HT-29 (cell line): Measurements from ENCODE around the gene CGB1. TPM values are rescaled to one million over a fixed set of nuclear protein-coding genes. Genes with fewer than 3 reads are reported as not detected.

ENCODE experiments used
- DNase-seq: peaks from one replicate; pipeline ENCODE4 v3.0.0-alpha.2; 2015; ENCODE audit warnings: low spot score
- small RNA-seq: library from RNA; depleted of rRNA; stranded (forward); fragments of <200 nt; gene quantifications from one replicate; pipeline ENCODE3, GENCODE V24; 2014
- total RNA-seq: library from RNA; depleted of rRNA; stranded (reverse); fragments of >200 nt; shearing (Covaris generic); gene quantifications from 2 replicates; pipeline ENCODE4 v1.2.3, GENCODE V29; 2014; rRNA removed

CGB1 gene
- total RNA-seq, 1 experiment from 2014 or later = 1.5 TPM

- peak; percentile 54 for DNase-seq
Observed at GRCh38 chr19:48994035-48994386, 42.7 kb downstream of the CGB1 start.

- peak; percentile 100 for DNase-seq
Observed at GRCh38 chr19:48993175-48994034, 43.3 kb downstream of the CGB1 start, which contains the start of the genes GYS1 and RUVBL2. TSS of gene GYS1 (minus strand) at chr19:48993309. CDS start at chr19:48993112, 197 bp downstream. TSS of gene RUVBL2 (plus strand) at chr19:48993887. CDS start at chr19:48993912, 25 bp downstream.

GRCh38 chr19:48992581-48993174 is 44.0 kb downstream of the CGB1 start:
- peak; percentile 55 for DNase-seq

DNA sequence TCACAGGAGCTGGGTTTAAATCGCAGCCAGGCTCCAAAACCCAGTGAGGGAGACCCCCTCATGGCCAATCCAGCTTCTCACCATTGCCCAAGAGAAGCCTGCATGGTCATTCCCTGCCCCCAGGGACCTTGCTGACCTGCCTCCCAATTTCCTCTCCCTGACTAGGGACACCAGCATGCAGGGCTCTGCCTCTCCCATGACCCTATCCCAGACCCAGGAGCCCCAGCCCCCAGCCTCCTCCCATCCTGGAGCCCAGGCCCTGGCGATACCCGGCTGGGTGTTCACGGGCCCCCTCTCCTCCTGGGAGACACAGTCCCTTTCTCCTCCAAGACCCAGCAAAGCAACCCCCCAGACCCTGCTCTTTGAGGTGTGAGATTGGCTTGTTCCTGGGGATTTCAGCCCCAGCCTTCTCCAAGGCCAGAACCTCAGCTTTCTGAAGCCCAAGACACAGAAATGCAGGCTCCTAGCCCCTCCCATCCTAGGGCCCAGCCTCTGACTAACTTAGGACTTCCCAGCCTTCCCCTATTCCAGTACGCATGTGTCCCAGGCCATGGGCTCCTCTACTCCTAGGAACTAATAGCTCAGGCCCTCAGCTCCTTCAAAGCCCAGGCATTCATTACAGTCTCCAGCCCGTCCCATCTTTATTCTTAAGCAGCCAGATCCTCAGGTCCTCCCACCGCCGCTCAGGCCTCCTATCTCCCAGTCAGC is 44.7 kb downstream of the CGB1 start:
- peak; percentile 80 for DNase-seq

GRCh38 chr19:48991011-48991609 is 45.6 kb downstream of the CGB1 start:
- DNase-seq = no peak

GRCh38 chr19:48990400-48990799 is 46.3 kb downstream of the CGB1 start:
- no peak for DNase-seq

GRCh38 chr19:48989701-48990291 is 46.9 kb downstream of the CGB1 start:
- DNase-seq = no peak

DNA sequence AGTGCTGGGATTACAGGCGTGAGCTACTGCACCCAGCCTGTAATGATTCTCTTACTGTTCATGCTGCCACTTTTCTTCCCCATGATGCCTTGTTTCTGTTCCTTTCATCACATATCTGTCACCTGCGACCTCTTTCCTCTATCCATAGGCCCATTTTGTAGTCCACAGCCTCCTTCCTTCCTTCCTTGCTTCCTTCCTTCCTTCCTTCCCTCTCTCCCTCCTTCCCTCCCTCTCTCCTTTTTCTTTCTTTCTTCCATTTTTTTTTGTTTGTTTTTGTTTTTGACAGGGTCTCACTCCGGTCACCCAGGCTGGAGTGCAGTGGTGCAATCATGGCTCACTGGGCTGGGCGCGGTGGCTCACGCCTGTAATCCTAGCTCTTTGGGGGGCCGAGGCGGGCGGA is 47.8 kb downstream of the CGB1 start:
- no peak for DNase-seq

GRCh38 chr19:48988286-48988685 is 48.4 kb downstream of the CGB1 start:
- DNase-seq = no peak

- DNase-seq = no peak
Observed at GRCh38 chr19:48987323-48987722, 49.4 kb downstream of the CGB1 start.

- no peak for DNase-seq
Observed at GRCh38 chr19:48986211-48986610, 50.5 kb downstream of the CGB1 start.

DNA sequence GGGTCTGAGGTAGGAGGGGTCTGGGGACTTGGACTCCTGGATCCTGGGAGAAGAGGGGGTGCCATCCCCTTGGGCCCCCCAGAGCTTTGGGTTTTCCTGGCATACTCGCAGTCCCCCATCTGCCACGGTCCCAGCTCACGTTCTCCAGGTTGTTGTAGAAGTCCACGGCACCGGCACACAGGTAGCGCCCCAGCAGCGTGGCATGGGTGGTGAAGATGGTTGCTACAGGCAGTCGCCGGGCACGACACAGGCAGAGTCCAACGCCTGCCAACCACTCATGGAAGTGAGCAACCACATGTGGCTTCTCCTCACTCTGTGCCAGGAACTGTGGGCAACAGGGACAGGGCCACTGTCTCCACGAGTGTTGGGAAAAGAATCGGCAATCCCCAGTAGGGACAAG is 51.0 kb downstream of the CGB1 start:
- no peak for DNase-seq

Small RNA genes lying within 50 kb of the gene (small RNA-seq; reads per million reads assigned to genes)
- gene MIR6798 = not detected
- gene RN7SL708P = not detected

Other genes starting within 250 kb of the CGB1 start
- 62.8 and 65.7 TPM in 2 replicates for gene BCAT2, start 225.9 kb downstream of the CGB1 start, total RNA-seq
- not detected in 2 replicates for gene HSD17B14, start 200.4 kb downstream of the CGB1 start, total RNA-seq
- 3.9 and 5.4 TPM in 2 replicates for gene PLEKHA4, start 168.3 kb downstream of the CGB1 start, total RNA-seq
- gene PPP1R15A, start 164.5 kb downstream of the CGB1 start, total RNA-seq = 152 and 165 TPM in 2 replicates
- not detected in 2 replicates for gene TULP2, start 138.2 kb downstream of the CGB1 start, total RNA-seq
- gene NUCB1, start 136.6 kb downstream of the CGB1 start, total RNA-seq = 160 and 185 TPM in 2 replicates
- gene DHDH, start 103.2 kb downstream of the CGB1 start, total RNA-seq = 0.10 and 0.42 TPM in 2 replicates
- 185 and 213 TPM in 2 replicates for gene BAX, start 82.0 kb downstream of the CGB1 start, total RNA-seq
- gene FTL, start 71.6 kb downstream of the CGB1 start, total RNA-seq = 5,979 and 6,365 TPM in 2 replicates
- gene GYS1, start 43.6 kb downstream of the CGB1 start, total RNA-seq = 67.1 and 71.5 TPM in 2 replicates
- gene RUVBL2, start 43.0 kb downstream of the CGB1 start, total RNA-seq = 562 and 566 TPM in 2 replicates
- gene LHB, start 19.8 kb downstream of the CGB1 start, total RNA-seq = not detected in 2 replicates
- gene CGB3, start 12.6 kb downstream of the CGB1 start, total RNA-seq = not detected in 2 replicates
- gene CGB2, start 5.0 kb downstream of the CGB1 start, total RNA-seq = not detected in 2 replicates
- not detected in 2 replicates for gene CGB5, start 7.0 kb upstream of the CGB1 start, total RNA-seq
- not detected in 2 replicates for gene CGB8, start 12.2 kb upstream of the CGB1 start, total RNA-seq
- not detected in 2 replicates for gene CGB7, start 20.9 kb upstream of the CGB1 start, total RNA-seq
- gene NTF4, start 27.9 kb upstream of the CGB1 start, total RNA-seq = 0.29 TPM in 1 of 2 replicates, not detected in the other
- not detected in 2 replicates for gene KCNA7, start 35.8 kb upstream of the CGB1 start, total RNA-seq
- gene SNRNP70, start 48.6 kb upstream of the CGB1 start, total RNA-seq = 994 and 1,107 TPM in 2 replicates
- gene LIN7B, start 77.5 kb upstream of the CGB1 start, total RNA-seq = 12.0 and 19.9 TPM in 2 replicates
- 5.9 and 6.0 TPM in 2 replicates for gene C19orf73, start 82.2 kb upstream of the CGB1 start, total RNA-seq
- 22.9 and 30.1 TPM in 2 replicates for gene PPFIA3, start 82.6 kb upstream of the CGB1 start, total RNA-seq
- gene HRC, start 118.5 kb upstream of the CGB1 start, total RNA-seq = 0.08 TPM in 1 of 2 replicates, not detected in the other
- 28.7 and 33.7 TPM in 2 replicates for gene TRPM4, start 120.9 kb upstream of the CGB1 start, total RNA-seq